T47D (cell line): ENCODE measurements around the gene SIRT7.

Experiments used
- DNase-seq, 2 experiments: peaks; one replicate each; pipeline versions ENCODE4 v3.0.0 to v3.0.0-alpha.2; 2011 to 2012; ENCODE audit warnings: low read depth in 1 of 2, low spot score in 1 of 2
- JUND ChIP-seq: IDR thresholded peaks from 2 replicates; pipeline ENCODE4 v1.6.1; 2012; ENCODE audit warnings: low read depth
- in situ Hi-C: cut with HindIII; loops from 2 replicates; pipeline ENCODE4 v1.10.0; 2016; ENCODE audit warnings: low sequenced_read_pairs, low pct_unique_long_range_greater_than_20kb

Gene SIRT7

GRCh38 chr17:81901167-81902022, 16.6 kb downstream of the SIRT7 start:
- no peak for DNase-seq
- in situ Hi-C loops: no loop called here
- no peak for TF ChIP-seq JUND

GRCh38 chr17:81900181-81900820, 17.7 kb downstream of the SIRT7 start:
- in situ Hi-C loops: no loop called here
- no peak for DNase-seq
- TF ChIP-seq JUND: no peak

GRCh38 chr17:81899514-81900166, 18.3 kb downstream of the SIRT7 start:
- no peak for DNase-seq
- in situ Hi-C loops: no loop called here
- no peak for TF ChIP-seq JUND

GRCh38 chr17:81898885-81899284, 19.1 kb downstream of the SIRT7 start:
- no peak for TF ChIP-seq JUND
- in situ Hi-C loops: no loop called here

GRCh38 chr17:81898029-81898866, 19.7 kb downstream of the SIRT7 start:
- TF ChIP-seq JUND: no peak
- in situ Hi-C loops: no loop called here
- DNase-seq: no peak

More at GRCh38 chr17:81898885-81899284, 19.1 kb downstream of the SIRT7 start:
- DNase-seq: no peak

GRCh38 chr17:81895400-81895799, 22.6 kb downstream of the SIRT7 start:
- in situ Hi-C loops: no loop called here
- DNase-seq: no peak
- no peak for TF ChIP-seq JUND

- in situ Hi-C loops: no loop called here
- no peak for DNase-seq
- TF ChIP-seq JUND: no peak
Measured at GRCh38 chr17:81891303-81891552, 26.7 kb downstream of the SIRT7 start.

- DNase-seq: no peak
- in situ Hi-C loops: no loop called here
- TF ChIP-seq JUND: no peak
Measured at GRCh38 chr17:81890447-81891302, 27.3 kb downstream of the SIRT7 start.

- in situ Hi-C loops: no loop called here
- TF ChIP-seq JUND: no peak
- DNase-seq: no peak
Measured at GRCh38 chr17:81889602-81890001, 28.4 kb downstream of the SIRT7 start.

GRCh38 chr17:81888988-81889595, 28.9 kb downstream of the SIRT7 start:
- no peak for TF ChIP-seq JUND
- in situ Hi-C loops: no loop called here
- DNase-seq: no peak
